K562 (cell line): Measurements from ENCODE around the gene PLCG2. TPM values are rescaled to one million over a fixed set of nuclear protein-coding genes. Genes with fewer than 3 reads are reported as not detected.
A peak's percentile ranks its signal among the peaks of the same experiment; 100 is the strongest.

Experiments
- CBX5 ChIP-seq: IDR thresholded peaks from 2 replicates; pipeline ENCODE4 v1.6.1; 2014; ENCODE audit warnings: low read depth, borderline replicate concordance
- EWSR1 ChIP-seq: fragments of 450-650 bp; IDR thresholded peaks from 2 replicates; pipeline ENCODE4 v1.6.1; 2018; ENCODE audit warnings: borderline replicate concordance, mild to moderate bottlenecking, low read depth, moderate library complexity; ENCODE audit not compliant: partially characterized antibody
- MYNN ChIP-seq, 2 experiments: sonication (generic); formaldehyde crosslinking in 1 of 2; IDR thresholded peaks; 2 replicates each; pipeline versions ENCODE4 v1.5.0 to v1.6.1; 2016 to 2020; ENCODE audit warnings: antibody characterized with exemption in 1 of 2, missing genetic modification reagents in 1 of 2
- PCBP2 ChIP-seq: fragments of 200-400 bp; formaldehyde crosslinking; IDR thresholded peaks from 2 replicates; pipeline ENCODE4 v1.6.1; 2018; ENCODE audit warnings: low read length, low read depth, mild to moderate bottlenecking, moderate library complexity; ENCODE audit not compliant: poor library complexity, severe bottlenecking
- POLR3A ChIP-seq: IDR thresholded peaks from 2 replicates; pipeline ENCODE4 v1.6.1; 2011; ENCODE audit warnings: borderline replicate concordance, mild to moderate bottlenecking, moderate library complexity; ENCODE audit not compliant: insufficient read length, insufficient read depth; ENCODE audit errors: extremely low read depth
- SAP30 ChIP-seq: fragments of 200-600 bp; sonication (generic); IDR thresholded peaks from 2 replicates; pipeline ENCODE4 v1.6.1; 2012; ENCODE audit warnings: borderline replicate concordance, low read depth, mild to moderate bottlenecking, moderate library complexity, low read length, control low read depth, inconsistent platforms; ENCODE audit not compliant: insufficient read depth, poor library complexity, severe bottlenecking
- SRSF7 ChIP-seq: fragments of 200-400 bp; formaldehyde crosslinking; optimal IDR thresholded peaks from 2 replicates; pipeline ENCODE3; 2017; ENCODE audit warnings: mild to moderate bottlenecking, low read depth, low read length
- SRSF9 ChIP-seq: fragments of 200-400 bp; formaldehyde crosslinking; IDR thresholded peaks from 2 replicates; pipeline ENCODE4 v1.6.1; 2017; ENCODE audit warnings: low read depth, low read length, borderline replicate concordance
- ZNF143 ChIP-seq: sonication (generic); formaldehyde crosslinking; IDR thresholded peaks from 2 replicates; pipeline ENCODE4 v1.9.0; 2022; ENCODE audit warnings: mild to moderate bottlenecking, missing genetic modification reagents
- ZNF347 ChIP-seq: fragments of 450-650 bp; formaldehyde crosslinking; IDR thresholded peaks from 2 replicates; pipeline ENCODE4 v1.4.0; 2020; ENCODE audit warnings: low read depth, mild to moderate bottlenecking, moderate library complexity
- polyA plus RNA-seq, 8 experiments: library from polyadenylated mRNA; depleted of rRNA in 4 of 8; stranded (reverse) in 5 of 8; unstranded in 3 of 8; fragments of >200 nt; fragmentation: Nextera tagmentation in 2 of 8; fragmentation: Illumina TruSeq in 1 of 8; extraction: Ambion mirVana in 2 of 8; extraction: Trizol in 1 of 8; gene quantifications; 2 replicates each; pipeline versions ENCODE4 v1.2.1 to v1.2.3, GENCODE V29; 2011 to 2014; ENCODE audit warnings: inconsistent platforms in 1 of 8, missing spikeins in 1 of 8
- total RNA-seq, 7 experiments: library from RNA; depleted of rRNA in 6 of 7; stranded (reverse); fragments of >200 nt in 6 of 7; fragmentation: Illumina TruSeq in 2 of 7; extraction: Trizol in 2 of 7; gene quantifications; 2 replicates each; pipeline versions ENCODE4 v1.2.1 to v1.2.3, GENCODE V29; 2011 to 2021; ENCODE audit warnings: low replicate concordance in 1 of 7
- TF ChIP-seq, protein P1 (sequence below): fragments of 250-450 bp; sonication (Bioruptor Pico); IDR thresholded peaks from 2 replicates; pipeline ENCODE4 v1.5.0; 2022; ENCODE audit warnings: mild to moderate bottlenecking
- TF ChIP-seq, protein P2 (sequence below): sonication (generic); formaldehyde crosslinking; IDR thresholded peaks from 2 replicates; pipeline ENCODE4 v1.8.1; 2023; ENCODE audit warnings: mild to moderate bottlenecking, missing genetic modification reagents
- TF ChIP-seq, protein P3 (sequence below), 2 experiments: fragments of 450-650 bp; formaldehyde crosslinking in 1 of 2; IDR thresholded peaks; 2 replicates each; pipeline versions ENCODE4 v1.4.0 to v1.6.1; 2014 to 2020; ENCODE audit warnings: mild to moderate bottlenecking in 2 of 2, borderline replicate concordance in 1 of 2, low read depth in 1 of 2

The PLCG2 gene
- total and polyA plus RNA-seq, 9 of the 15 experiments (the other 6 are each of a cell fraction or from before 2014, with no cell fraction given): 0.94 to 7.1 (median 3.1) TPM

DNA sequence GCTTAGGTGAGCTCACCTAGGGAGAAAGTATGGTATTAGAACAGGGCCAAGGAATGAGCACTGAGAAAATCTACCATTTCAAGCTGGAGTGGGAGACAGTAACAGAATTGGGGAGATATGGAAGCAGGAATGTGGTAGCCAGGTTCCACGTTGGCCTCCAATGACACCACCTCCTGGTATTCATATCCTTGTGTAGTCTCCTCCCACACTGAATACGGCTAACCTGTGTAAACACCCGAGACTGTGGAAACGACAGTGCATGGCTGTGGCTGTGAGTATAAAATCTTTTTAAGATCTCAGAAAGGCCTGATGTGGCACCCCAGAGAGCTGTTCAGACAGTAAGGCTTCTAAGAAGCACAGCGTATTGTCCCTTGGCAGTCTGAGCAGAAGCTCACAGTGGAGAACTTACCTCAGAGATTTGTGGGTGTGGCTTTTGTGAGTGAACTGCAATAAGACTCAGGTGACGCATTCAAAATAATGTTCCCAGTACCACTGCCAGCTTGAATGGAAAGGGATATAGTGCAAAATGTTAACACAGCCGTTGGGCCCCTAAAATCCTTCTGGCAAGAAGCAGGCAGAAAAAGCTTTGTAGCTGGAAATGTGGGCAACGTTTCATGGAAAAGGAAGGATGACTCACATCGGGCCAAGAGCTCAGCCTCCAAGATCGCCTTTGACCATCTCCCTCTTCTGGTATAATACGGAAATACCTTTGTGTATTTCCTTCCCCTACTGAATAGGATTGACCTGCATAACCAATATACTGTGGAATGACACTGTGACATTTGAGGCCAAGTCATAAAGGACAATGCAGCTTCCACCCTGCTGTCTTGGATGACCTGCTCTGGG lies 217.8 kb downstream of the PLCG2 start (continued):
- TF ChIP-seq POLR3A: no peak
- TF ChIP-seq, protein P1, sequence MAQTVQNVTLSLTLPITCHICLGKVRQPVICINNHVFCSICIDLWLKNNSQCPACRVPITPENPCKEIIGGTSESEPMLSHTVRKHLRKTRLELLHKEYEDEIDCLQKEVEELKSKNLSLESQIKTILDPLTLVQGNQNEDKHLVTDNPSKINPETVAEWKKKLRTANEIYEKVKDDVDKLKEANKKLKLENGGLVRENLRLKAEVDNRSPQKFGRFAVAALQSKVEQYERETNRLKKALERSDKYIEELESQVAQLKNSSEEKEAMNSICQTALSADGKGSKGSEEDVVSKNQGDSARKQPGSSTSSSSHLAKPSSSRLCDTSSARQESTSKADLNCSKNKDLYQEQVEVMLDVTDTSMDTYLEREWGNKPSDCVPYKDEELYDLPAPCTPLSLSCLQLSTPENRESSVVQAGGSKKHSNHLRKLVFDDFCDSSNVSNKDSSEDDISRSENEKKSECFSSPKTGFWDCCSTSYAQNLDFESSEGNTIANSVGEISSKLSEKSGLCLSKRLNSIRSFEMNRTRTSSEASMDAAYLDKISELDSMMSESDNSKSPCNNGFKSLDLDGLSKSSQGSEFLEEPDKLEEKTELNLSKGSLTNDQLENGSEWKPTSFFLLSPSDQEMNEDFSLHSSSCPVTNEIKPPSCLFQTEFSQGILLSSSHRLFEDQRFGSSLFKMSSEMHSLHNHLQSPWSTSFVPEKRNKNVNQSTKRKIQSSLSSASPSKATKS (CRISPR knock-in tag): no peak
- TF ChIP-seq, protein P2, sequence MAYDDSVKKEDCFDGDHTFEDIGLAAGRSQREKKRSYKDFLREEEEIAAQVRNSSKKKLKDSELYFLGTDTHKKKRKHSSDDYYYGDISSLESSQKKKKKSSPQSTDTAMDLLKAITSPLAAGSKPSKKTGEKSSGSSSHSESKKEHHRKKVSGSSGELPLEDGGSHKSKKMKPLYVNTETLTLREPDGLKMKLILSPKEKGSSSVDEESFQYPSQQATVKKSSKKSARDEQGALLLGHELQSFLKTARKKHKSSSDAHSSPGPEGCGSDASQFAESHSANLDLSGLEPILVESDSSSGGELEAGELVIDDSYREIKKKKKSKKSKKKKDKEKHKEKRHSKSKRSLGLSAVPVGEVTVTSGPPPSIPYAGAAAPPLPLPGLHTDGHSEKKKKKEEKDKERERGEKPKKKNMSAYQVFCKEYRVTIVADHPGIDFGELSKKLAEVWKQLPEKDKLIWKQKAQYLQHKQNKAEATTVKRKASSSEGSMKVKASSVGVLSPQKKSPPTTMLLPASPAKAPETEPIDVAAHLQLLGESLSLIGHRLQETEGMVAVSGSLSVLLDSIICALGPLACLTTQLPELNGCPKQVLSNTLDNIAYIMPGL (CRISPR knock-in tag): no peak
- TF ChIP-seq, protein P3, sequence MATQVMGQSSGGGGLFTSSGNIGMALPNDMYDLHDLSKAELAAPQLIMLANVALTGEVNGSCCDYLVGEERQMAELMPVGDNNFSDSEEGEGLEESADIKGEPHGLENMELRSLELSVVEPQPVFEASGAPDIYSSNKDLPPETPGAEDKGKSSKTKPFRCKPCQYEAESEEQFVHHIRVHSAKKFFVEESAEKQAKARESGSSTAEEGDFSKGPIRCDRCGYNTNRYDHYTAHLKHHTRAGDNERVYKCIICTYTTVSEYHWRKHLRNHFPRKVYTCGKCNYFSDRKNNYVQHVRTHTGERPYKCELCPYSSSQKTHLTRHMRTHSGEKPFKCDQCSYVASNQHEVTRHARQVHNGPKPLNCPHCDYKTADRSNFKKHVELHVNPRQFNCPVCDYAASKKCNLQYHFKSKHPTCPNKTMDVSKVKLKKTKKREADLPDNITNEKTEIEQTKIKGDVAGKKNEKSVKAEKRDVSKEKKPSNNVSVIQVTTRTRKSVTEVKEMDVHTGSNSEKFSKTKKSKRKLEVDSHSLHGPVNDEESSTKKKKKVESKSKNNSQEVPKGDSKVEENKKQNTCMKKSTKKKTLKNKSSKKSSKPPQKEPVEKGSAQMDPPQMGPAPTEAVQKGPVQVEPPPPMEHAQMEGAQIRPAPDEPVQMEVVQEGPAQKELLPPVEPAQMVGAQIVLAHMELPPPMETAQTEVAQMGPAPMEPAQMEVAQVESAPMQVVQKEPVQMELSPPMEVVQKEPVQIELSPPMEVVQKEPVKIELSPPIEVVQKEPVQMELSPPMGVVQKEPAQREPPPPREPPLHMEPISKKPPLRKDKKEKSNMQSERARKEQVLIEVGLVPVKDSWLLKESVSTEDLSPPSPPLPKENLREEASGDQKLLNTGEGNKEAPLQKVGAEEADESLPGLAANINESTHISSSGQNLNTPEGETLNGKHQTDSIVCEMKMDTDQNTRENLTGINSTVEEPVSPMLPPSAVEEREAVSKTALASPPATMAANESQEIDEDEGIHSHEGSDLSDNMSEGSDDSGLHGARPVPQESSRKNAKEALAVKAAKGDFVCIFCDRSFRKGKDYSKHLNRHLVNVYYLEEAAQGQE (IDR thresholded peaks at IDR 0.05; ENCODE audit: borderline replicate concordance): peak; percentile 12; the same call in 1 of the 2 replicates
- TF ChIP-seq, protein P3 (CRISPR knock-in tag; IDR thresholded peaks at IDR 0.05; ENCODE audit: low read depth): no peak
- no peak for TF ChIP-seq EWSR1
- no peak for TF ChIP-seq SRSF9
- TF ChIP-seq ZNF143 (CRISPR knock-in tag): no peak
- no peak for TF ChIP-seq SAP30
- TF ChIP-seq SRSF7: no peak
- TF ChIP-seq MYNN (IDR thresholded peaks at IDR 0.05): no peak
- TF ChIP-seq MYNN (CRISPR knock-in tag; IDR thresholded peaks at IDR 0.05): no peak
- TF ChIP-seq CBX5: no peak
- no peak for TF ChIP-seq ZNF347
- no peak for TF ChIP-seq PCBP2
